Urothelium cell line (cell line): ENCODE results near the gene GPR148.

Experiments
- DNase-seq: peaks from one replicate; pipeline ENCODE4 v3.0.0; 2011; ENCODE audit warnings: low spot score, mixed read lengths
- FAIRE-seq: peaks from 2 replicates; lab custom pipeline; 2011; peaks lifted over from hg19 to GRCh38; lab: Jason Lieb, UNC

GPR148 gene

DNA sequence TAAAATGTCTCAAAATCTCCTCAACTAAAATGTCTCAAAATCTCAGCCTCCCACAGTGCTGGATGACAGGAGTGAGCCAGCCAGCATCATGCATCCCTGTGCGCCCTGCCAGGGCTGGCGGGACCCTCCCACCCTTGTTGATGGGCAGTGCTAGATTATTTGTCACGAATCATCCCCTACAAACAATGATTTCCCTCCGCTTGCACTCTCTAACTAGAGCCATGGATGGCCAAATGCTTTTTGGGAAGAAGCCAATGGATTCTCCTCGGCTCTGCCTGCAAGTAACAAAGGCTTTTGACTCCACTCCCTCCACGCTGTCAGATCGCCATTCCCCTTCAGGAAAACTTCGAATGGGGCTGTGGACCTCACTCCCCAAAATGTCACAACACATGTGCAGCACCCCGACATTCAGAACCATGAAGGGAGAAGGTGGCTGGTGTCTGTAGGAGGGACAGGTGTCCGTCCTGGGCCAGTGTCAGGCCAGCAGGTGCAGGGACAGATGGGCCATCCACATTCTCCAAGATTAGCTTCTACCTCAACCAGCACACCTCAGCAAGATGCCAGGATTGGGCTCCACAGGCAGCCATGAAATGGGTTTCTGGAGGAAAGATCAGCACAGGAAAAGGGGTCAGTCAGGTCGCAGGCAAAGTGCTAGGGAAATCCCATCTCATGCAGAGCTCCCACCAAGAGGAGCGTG, 38.0 kb downstream of the GPR148 start:
- FAIRE-seq (no peak), DNase-seq (no peak)

DNA sequence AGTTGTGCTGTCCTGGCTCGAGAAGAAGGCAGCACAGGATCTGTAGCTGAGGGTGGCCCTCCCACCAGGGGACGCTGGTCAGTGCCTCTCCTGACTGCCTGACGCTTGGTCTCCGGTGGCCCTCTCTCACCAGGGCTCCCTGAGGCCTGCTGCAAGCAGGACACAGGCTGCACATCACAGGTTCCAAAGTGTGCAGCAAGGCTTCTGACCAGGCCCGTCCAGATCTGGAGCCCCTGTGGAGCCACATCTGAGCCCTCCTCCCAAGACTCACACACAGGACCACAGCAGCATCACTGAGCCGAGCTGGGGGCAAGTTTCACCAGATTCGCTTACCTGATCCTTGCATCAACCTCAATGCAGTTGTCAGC, 38.5 kb downstream of the GPR148 start:
- DNase-seq (no peak), FAIRE-seq (no peak)

DNA sequence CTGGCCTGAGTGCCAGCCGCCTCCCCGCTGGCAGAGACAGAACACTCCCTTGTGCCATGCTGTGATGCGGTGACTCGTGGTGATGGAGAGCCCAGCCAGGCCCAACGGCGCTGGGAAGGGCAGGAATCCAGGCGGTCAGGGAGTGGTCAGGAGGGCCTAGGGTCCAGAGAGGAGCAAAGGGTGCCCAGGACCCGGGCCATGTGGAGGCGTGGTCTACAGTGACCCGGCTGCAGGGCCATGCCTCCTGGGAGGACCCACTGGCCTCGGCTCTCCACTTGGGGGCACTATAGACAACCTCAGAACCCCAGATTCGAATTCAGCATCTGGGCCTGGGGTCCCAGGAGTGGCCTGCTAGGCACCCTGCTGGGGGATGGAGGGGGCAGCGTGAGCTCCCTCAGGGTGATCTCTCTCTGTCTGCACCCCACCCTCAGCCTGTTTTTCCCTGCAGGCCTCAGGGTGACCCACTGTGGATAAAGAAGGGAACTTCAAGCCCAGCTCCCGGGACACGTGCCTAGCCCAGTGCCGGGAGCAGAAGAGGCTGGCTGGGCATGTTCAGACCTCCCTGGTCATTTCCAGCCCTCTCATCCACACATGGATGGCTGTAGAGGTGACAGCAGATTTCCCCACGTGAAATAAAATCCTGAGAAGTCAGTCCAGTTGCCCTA, 39.5 kb downstream of the GPR148 start:
- FAIRE-seq, result no peak

DNA sequence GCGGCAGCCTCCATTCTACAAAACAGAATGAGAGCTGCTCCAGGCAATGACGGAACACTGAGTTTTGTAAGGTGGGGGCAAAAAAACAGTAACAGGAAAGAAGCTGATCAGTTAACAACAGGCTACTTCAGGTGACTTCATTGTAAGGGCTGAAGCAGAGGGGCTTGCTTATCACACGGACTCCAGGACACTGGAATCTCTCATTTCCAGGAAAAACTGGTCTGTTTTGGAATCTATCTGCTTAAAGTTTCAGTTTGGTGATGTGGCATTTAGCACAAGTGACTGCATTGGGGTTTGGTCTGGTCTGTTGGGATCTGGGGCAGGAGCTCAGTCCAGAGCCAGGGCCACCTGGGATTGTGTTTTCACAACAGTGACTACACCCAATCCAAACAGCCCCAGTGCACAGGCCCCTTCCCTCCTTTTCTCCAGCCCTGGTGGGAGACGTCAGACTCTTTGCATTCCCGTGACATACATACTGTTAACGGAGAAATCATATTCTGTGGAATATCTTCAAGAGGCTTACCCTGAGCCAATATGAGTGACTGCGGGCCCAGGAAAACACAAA, 40.6 kb downstream of the GPR148 start:
- FAIRE-seq, result no peak

More for the DNA sequence above, 39.5 kb downstream of the GPR148 start:
- DNase-seq, result no peak

DNA sequence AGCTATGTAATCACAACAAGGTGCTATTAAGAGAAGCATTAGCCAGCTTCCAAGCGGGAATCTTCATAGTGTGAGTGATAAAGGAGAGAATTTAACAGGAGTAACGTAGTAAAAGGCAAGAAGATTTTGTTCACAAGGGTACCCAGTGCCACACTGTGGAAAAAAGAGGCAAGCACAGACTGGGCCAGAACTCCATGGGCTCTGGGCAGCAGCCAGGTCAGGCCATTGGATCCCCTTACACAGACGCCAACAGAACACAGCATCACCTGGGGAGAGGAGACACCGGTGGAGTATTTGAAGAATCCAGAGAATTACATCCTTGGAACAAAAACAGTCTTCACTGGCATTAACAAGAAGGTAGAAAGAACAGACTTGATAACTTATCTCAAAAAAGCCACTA, 47.7 kb downstream of the GPR148 start:
- no peak for FAIRE-seq
- DNase-seq, result no peak

More for the DNA sequence above, 40.6 kb downstream of the GPR148 start:
- no peak for DNase-seq

DNA sequence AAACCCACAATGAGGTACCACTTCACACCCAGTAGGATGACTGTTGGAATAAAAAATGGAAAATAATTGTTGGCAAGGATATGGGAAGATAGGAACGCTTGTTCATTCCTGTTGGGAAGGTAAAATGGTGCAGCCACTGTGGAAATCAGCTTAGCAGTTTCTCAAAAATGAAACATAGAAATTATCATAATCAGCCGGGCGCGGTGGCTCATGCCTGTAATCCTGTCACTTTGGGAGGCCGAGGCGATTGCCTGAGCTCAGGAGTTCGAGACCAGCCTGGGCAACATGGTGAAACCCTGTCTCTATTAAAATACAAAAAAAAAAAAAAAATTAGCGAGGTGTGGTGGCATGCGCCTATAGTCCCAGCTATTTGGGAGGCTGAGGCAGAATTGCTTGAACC, 49.9 kb downstream of the GPR148 start:
- FAIRE-seq, result no peak
- DNase-seq, result no peak
